Left kidney (tissue), 2 donors: ENCODE results near the gene BCAT1. TPM values are rescaled to one million over a fixed set of nuclear protein-coding genes. Genes with fewer than 3 reads are reported as not detected.
"Not testable (repeated sequence)": the region's sequence is repeated elsewhere in the genome, so short reads cannot be mapped to it uniquely, and the experiment has no call there.

Experiments used
- DNase-seq: peaks from one replicate; pipeline ENCODE4 v3.0.0-alpha.2; 2013
- polyA plus RNA-seq: library from polyadenylated mRNA; unstranded; fragments of 120-200 nt; gene quantifications from one replicate; pipeline ENCODE4 v1.2.1, GENCODE V29; 2013; ENCODE audit not compliant: insufficient read length

The BCAT1 gene
- polyA plus RNA-seq, 1 donor: 55.3 TPM

DNA sequence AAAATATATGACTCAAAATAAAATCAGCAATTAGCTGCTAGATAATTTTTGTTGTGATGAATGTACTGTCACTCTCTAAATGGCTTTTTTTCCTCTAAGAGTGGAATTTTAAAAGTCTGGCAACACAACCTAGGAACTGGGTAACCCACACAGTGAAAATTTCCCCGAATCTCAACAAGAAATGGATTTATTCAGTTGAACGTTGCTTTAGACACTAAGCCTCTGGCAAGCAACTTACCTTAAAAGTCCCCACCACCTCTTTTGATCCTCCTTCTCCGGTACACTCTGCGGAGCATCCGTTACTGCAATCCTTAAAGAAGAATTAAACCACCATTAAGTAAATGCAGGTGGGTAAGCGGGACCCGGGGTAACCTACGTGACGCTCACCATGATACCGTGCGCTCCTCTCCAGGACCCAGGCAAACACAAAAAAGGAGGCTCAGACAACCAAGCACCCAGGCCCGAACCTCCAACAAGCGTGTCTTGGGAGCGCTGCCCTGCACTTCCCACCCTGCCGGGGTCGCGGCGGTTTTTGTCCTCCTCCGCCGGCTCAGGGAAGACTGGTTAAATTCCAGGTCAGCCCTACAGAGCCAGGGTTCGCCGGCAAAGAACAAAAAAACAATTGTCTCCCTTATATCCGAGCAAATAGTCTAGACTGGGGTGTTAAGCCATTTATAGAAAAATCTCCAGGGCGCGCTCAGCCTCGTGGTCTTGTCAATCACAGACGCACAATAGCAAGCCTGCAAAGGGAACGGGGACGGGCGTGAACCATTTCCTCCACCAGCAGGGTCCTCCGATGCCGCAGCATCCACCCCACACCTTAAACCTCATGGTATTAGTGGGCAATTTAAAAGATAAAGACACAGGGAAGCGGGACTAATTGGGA is 47.1 kb downstream of the BCAT1 start:
- no peak for DNase-seq

- DNase-seq: no peak
Observed at GRCh38 chr12:24900196-24900595, 48.7 kb downstream of the BCAT1 start.

GRCh38 chr12:24899503-24900075 is 49.3 kb downstream of the BCAT1 start:
- no peak for DNase-seq

DNA sequence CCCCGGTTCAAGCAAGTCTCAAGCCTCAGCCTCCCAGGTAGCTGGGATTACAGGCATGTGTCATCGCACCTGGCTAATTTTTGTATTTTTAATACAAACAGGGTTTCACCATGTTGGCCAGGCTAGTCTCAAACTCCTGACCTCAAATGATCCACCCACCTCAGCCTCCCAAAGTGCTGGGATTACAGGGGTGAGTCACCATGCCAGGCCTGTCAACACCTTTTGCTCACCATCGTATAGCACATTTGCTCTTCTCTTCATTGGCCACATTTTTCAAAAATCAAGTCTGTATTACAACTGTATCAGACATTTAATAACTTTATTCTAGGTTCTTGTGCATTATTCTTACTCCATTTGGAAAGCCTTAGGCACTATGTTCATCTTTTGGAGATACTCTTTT is 50.3 kb downstream of the BCAT1 start:
- DNase-seq: no peak

DNA sequence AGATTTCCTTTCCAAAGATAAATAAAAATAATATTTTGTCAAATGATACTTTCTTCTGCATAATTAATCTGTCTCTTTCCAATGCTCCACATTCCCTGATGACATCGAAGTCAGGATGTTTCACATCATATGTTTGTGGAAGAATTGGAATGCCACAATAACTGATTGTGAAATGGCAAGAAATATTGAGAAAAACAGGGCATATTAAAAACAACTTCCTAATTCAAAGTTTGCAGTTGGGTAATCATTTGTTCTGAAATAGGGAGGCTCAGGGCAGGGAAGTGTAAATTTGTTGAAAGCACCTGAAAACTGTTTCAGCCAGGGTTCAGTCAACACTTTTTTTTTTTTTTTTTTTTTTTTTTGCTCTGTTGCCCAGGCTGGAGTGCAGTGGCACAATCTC is 50.7 kb downstream of the BCAT1 start:
- no peak for DNase-seq

DNA sequence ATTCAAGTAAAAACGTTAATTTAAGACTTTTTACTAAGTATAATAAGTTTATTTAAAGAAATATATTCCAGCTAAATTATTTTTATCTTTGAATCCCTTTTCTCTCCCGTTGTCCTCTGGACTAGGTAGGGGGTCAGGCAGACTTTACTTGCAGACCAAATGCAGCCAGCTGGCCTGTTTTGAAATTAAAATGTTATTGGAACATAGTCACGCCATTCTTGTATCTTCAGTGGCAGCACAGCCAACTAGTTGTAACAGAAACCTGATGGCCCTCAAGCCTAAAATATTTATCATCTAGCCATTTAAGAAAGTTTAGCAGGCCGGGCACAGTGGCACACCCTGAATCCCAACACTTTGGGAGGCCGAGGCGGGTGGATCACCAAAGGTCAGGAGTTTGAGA is 52.7 kb downstream of the BCAT1 start:
- DNase-seq: no peak

- DNase-seq: no peak
Observed at GRCh38 chr12:24895612-24896011, 53.3 kb downstream of the BCAT1 start.

DNA sequence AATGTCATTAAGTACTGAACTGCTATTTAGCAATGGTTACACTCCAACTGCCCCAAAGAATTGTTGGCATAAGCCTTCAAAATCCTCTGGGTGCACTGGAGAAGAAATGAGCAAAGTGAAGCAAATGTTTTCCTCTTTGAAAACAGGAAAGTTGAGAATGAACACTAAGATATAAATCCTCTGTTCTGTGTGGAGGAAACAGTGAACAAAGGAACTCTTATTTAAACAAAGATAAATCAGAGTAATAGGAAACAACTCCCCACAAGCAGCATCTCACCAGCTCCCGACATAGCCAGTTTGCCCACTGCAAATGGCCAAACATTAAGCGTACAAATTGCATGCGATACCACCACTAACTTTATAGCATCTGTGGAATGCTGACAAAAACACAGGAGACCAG is 54.0 kb downstream of the BCAT1 start:
- DNase-seq: no peak

- no peak for DNase-seq
Observed at GRCh38 chr12:24890048-24890803, 58.7 kb downstream of the BCAT1 start.

DNA sequence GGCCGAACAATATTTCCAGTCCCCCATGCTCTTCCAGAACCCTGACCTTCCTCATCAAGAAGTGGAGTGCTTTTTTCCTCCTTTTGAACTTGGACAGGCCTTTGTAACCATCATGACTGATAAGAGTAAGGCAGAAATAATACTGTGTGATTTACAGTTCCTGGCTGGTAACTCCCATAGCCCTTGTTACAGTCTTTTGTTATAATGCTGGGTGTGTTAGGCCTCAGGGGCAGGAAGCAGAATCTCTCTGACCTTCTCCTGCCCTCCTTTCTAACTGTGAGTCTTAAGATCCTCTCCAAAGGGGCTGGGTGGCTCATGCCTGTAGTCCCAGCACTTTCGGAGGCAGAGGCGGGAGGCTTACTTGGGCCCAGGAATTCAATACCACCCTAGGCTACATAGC is 59.5 kb downstream of the BCAT1 start:
- no peak for DNase-seq

DNA sequence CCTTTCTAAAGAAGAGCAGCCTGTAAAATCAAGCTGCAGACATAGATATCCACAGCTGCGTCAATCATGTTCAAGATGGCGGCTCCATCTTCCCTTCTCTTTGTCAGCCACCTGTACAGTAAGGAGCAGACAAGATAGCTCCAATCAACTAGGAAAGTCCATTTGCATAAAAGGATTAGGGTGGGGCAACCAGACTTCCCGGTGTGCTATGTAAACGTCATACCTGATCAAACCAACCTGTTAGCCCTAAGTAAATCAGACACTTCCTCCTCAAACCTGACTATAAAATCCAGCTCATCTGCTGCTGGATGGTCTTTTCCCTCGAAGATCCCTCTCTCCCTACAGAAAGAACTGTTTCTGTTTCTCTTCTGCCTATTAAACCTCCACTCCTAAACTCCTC is 60.1 kb downstream of the BCAT1 start:
- no peak for DNase-seq

GRCh38 chr12:24884911-24885310 is 64.0 kb downstream of the BCAT1 start:
- DNase-seq: no peak

DNA sequence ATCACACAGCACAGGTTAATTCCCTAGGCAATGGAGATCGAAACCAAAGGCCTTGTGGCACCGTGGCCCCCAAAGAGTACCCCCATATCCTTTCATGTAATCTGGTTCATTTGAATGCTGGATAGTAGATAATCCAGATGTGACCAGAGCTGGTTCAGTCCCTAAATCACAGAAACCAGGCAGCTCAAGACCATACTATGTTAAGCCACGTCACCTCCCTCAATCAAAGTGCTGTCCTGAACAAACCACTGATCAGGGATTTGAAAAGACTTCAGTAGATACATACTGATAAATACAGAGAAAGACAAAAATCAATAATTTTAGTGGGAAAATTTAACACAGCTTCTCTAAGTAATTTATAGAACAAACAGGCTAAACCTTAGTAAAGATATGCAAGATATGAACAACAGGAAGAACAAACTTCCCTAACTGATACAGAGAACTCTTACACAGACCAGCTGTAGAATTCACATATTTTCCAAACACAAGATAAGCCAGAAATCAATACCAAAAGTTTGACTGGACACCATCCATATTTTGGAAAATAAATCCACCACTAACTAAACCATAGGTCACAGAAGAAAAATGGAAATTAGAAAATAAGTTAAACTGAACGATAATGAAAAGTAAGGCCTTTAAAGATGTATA is 67.1 kb downstream of the BCAT1 start:
- DNase-seq: no peak

DNA sequence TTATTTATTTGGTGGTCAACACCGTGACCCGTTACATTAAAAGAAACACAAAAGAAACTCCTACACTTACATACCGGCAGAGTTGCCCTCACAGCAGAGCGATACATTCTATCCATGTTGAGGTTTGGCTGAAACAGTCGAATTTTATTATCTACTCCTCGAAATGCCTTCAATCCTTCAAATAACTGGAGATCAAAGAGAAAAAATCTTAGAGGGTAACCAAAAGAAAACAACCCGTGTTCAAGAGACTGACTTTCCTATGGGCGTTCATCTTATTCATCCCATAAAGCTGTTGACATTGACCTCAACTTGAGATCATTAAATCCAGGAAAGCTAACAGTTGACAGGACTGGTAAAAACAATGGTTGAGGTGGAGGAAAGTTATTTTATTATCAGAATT is 67.7 kb downstream of the BCAT1 start:
- DNase-seq: no peak

DNA sequence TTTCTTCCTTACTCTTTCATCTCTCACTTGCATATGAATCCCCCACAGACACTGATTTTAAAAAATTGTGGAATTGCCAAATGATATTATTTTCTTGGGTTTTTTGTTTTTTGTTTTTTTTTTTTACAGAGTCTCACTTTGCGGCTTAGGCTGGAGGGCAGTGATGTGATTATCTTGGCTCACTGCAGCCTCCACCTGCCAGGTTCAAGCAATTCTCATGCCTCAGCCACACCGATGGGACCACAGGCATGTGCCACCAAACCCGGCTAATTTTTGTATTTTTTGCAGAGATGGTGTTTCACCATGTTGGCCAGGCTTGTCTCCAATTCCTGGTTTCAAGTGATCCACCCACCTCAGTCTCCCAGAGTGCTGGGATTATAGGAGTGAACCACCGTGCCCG is 68.2 kb downstream of the BCAT1 start:
- DNase-seq: no peak

GRCh38 chr12:24879644-24880043 is 69.3 kb downstream of the BCAT1 start:
- DNase-seq: no peak

GRCh38 chr12:24875014-24875413 is 73.9 kb downstream of the BCAT1 start:
- no peak for DNase-seq

- no peak for DNase-seq
Observed at GRCh38 chr12:24872211-24872610, 76.7 kb downstream of the BCAT1 start.

DNA sequence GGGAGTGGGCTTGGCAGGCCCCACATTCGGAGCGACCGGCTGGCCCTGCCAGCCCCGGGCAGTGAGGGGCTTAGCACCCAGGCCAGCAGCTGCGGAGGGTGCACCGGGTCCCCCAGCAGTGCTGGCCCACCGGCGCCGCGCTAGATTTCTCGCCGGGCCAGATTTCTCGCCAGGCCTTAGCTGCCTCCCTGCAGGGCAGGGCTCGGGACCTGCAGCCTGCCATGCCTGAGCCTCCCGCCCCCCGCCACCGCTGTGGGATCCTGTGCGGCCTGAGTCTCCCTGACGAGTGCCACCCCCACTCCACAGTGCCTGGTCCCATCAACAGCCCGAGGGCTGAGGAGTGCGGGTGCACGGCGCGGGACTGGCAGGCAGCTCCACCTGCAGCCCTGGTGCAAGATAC is 82.8 kb downstream of the BCAT1 start:
- DNase-seq: not testable (repeated sequence)

DNA sequence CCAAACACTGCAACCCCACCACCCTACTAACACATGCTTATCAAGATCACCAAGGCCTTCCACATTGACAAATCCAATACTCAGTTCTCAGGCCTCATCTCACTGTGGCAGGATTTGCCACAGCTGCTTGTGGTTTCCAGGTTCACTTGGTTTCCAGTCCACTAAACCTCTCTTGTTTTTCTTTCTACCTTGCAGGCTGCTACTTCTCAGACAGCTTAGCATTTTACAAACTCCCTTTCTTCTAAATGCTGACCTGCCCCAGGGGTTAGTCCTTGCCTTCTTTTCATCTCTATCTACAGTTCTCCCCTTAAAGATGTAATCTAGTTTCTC is 84.1 kb downstream of the BCAT1 start:
- DNase-seq: no peak

DNA sequence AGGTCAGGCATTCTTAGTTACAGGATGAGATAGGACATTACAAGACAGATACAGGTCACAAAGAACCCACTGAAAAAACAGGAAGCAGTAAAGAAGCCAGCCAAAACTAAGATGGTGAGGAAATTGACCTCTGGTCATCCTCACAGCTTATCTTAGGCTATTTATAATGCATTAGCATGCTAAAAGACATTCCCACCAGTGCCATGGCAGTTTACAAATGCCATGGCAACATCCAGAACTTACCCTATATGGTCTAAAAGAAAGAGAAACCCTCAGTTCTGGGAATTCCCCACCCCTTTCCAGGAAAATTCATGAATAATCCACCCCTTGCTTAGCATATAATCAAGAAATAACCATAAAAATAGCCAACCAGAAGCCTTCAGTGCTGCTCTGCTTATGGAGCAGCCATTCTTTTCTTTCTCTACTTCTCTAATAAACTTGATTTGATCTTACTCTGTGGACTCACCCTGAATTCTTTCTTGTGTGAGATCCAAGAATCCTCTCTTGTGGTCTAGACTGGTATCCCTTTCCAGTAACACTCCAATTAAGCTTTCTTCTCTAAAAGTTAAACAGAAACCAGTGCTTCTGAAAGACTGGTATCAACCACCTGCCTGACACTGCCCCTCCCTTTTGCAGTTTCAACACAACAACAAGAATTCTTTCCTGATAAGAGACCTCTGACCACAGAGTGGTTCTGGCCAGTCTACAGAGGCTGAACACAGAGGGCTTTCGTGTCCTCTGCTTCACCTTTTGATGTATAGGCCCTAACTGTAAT is 86.9 kb downstream of the BCAT1 start:
- DNase-seq: no peak

GRCh38 chr12:24860546-24860945 is 88.4 kb downstream of the BCAT1 start:
- no peak for DNase-seq
